Neural cell (in vitro differentiated cells): ENCODE results near the gene SLC28A3. TPM values are rescaled to one million over a fixed set of nuclear protein-coding genes. Genes with fewer than 3 reads are reported as not detected.

Source experiments
- H2AFZ ChIP-seq: fragments of 200-600, 300-800 bp; sonication (generic), shearing (Covaris generic); 2 replicates; pipeline ENCODE4 v1.6.0; 2014; ENCODE audit warnings: low read depth, mild to moderate bottlenecking, antibody characterized with exemption, low read length, moderate library complexity
- H3F3A ChIP-seq: fragments of 200-600 bp; shearing (Covaris generic); 2 replicates; pipeline ENCODE4 v1.6.1; 2016; ENCODE audit warnings: mild to moderate bottlenecking, moderate library complexity, mixed read lengths, antibody characterized with exemption, low read length; ENCODE audit not compliant: insufficient read depth, poor library complexity, severe bottlenecking
- H3K27ac ChIP-seq: fragments of 200-600, 300-800 bp; sonication (generic), shearing (Covaris generic); 2 replicates; pipeline ENCODE4 v1.5.1; 2014; ENCODE audit warnings: mild to moderate bottlenecking, low read length, moderate library complexity
- H3K27me3 ChIP-seq: fragments of 300-800, 200-600 bp; sonication (generic), shearing (Covaris generic); 2 replicates; pipeline ENCODE4 v1.6.0; 2014; ENCODE audit warnings: mild to moderate bottlenecking, low read depth, low read length, moderate library complexity; ENCODE audit not compliant: insufficient read depth
- H3K36me3 ChIP-seq: fragments of 300-800, 200-600 bp; sonication (generic), shearing (Covaris generic); 2 replicates; pipeline ENCODE4 v1.5.1; 2014; ENCODE audit warnings: mild to moderate bottlenecking, antibody characterized with exemption, low read length, moderate library complexity; ENCODE audit not compliant: insufficient read depth
- H3K4me2 ChIP-seq: fragments of 300-800, 200-600 bp; sonication (generic), shearing (Covaris generic); 2 replicates; pipeline ENCODE4 v1.6.0; 2014; ENCODE audit warnings: mild to moderate bottlenecking, low read length
- H3K4me3 ChIP-seq: fragments of 300-800, 200-600 bp; sonication (generic), shearing (Covaris generic); 2 replicates; pipeline ENCODE4 v1.5.1; 2014; ENCODE audit warnings: mild to moderate bottlenecking, low read length, moderate library complexity
- H3K79me2 ChIP-seq: fragments of 200-600 bp; shearing (Covaris generic); replicated peaks from 2 replicates; pipeline ENCODE4 v1.6.0; 2014; ENCODE audit warnings: mild to moderate bottlenecking, low read length, moderate library complexity; ENCODE audit not compliant: insufficient read depth
- H3K9ac ChIP-seq: fragments of 300-800, 200-600 bp; sonication (generic), shearing (Covaris generic); 2 replicates; pipeline ENCODE4 v1.6.1; 2016; ENCODE audit warnings: mild to moderate bottlenecking, low read length, mixed read lengths
- H3K9me2 ChIP-seq: fragments of 200-600 bp; shearing (Covaris generic); 2 replicates; pipeline ENCODE4 v1.6.1; 2016; ENCODE audit warnings: mild to moderate bottlenecking, low read length, mixed read lengths; ENCODE audit not compliant: insufficient read depth
- H3K9me3 ChIP-seq: fragments of 200-600, 300-800 bp; sonication (generic), shearing (Covaris generic); 2 replicates; pipeline ENCODE4 v1.6.1; 2016; ENCODE audit warnings: mild to moderate bottlenecking, mixed run types, low read length, moderate library complexity, mixed read lengths
- H4K20me1 ChIP-seq: fragments of 200-600 bp; shearing (Covaris generic); 2 replicates; pipeline ENCODE4 v1.6.1; 2016; ENCODE audit warnings: mild to moderate bottlenecking, mixed run types; ENCODE audit not compliant: insufficient read depth
- EP300 ChIP-seq: fragments of 450-650 bp; conservative IDR thresholded peaks from 2 replicates; pipeline ENCODE4 v1.6.1; 2014; ENCODE audit warnings: antibody characterized with exemption, mild to moderate bottlenecking, moderate library complexity; ENCODE audit not compliant: poor library complexity, severe bottlenecking
- EZH2 ChIP-seq: fragments of 200-600, 300-800 bp; shearing (Covaris generic), sonication (generic); IDR thresholded peaks from 2 replicates; pipeline ENCODE4 v1.6.1; 2014; ENCODE audit warnings: antibody characterized with exemption, low read length, borderline replicate concordance, mild to moderate bottlenecking; ENCODE audit not compliant: insufficient read depth, poor library complexity, severe bottlenecking
- MXI1 ChIP-seq: fragments of 450-650 bp; conservative IDR thresholded peaks from 2 replicates; pipeline ENCODE4 v1.6.1; 2014; ENCODE audit warnings: antibody characterized with exemption, mild to moderate bottlenecking; ENCODE audit not compliant: poor library complexity, severe bottlenecking
- POLR2AphosphoS5 ChIP-seq: IDR thresholded peaks from 2 replicates; pipeline ENCODE4 v1.6.1; 2012
- RAD21 ChIP-seq: fragments of 450-650 bp; conservative IDR thresholded peaks from 2 replicates; pipeline ENCODE4 v1.6.1; 2014; ENCODE audit warnings: antibody characterized with exemption, mild to moderate bottlenecking, moderate library complexity
- SMC3 ChIP-seq: fragments of 450-650 bp; conservative IDR thresholded peaks from 2 replicates; pipeline ENCODE4 v1.6.1; 2014; ENCODE audit warnings: antibody characterized with exemption, mild to moderate bottlenecking, moderate library complexity; ENCODE audit not compliant: poor library complexity
- TAF1 ChIP-seq: IDR thresholded peaks from 2 replicates; pipeline ENCODE4 v1.6.1; 2012; ENCODE audit warnings: low read depth
- polyA plus RNA-seq: library from polyadenylated mRNA; depleted of rRNA; stranded (reverse); fragments of >200 nt; gene quantifications from 2 replicates; pipeline ENCODE4 v1.2.3, GENCODE V29; 2014
- TF ChIP-seq, protein P1 (sequence below): IDR thresholded peaks from 2 replicates; pipeline ENCODE4 v1.6.1; 2012; ENCODE audit warnings: borderline replicate concordance
- TF ChIP-seq, protein P2 (sequence below): fragments of 450-650 bp; IDR thresholded peaks from 2 replicates; pipeline ENCODE4 v1.5.1; 2014; ENCODE audit warnings: antibody characterized with exemption, mild to moderate bottlenecking, moderate library complexity; ENCODE audit not compliant: poor library complexity, severe bottlenecking

The SLC28A3 gene
- polyA plus RNA-seq, 1 donor from 2014 or later: not detected

DNA sequence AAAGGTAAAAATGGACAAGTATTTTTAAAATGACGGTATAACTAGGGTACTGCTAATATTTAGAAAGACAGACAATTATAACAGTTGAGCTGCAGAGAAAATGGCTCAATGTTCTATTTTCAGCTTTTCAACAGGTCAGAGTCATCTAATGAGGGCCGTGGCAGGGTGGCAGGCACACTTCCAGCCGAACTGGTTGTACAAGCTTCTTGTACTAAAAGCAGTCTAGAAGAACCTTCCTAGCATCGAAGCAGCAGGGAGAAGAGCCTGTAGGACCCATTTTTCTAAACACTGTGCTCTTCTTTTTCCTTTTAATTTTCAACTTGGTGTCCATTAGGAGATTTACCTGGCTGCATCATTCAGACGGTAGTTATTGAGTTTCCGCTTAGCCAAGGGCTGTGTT is 85.6 kb downstream of the SLC28A3 start:
- peak overlapping the region; percentile 17 for H3K27ac ChIP-seq
- no peak overlapping the region for H3K4me2 ChIP-seq
- no peaks in the 10 kb centered on the region for H3K9me2 ChIP-seq
- H2AFZ ChIP-seq: no peak overlapping the region
- TF ChIP-seq TAF1: no peak
- no peak for TF ChIP-seq SMC3
- TF ChIP-seq, protein P1, sequence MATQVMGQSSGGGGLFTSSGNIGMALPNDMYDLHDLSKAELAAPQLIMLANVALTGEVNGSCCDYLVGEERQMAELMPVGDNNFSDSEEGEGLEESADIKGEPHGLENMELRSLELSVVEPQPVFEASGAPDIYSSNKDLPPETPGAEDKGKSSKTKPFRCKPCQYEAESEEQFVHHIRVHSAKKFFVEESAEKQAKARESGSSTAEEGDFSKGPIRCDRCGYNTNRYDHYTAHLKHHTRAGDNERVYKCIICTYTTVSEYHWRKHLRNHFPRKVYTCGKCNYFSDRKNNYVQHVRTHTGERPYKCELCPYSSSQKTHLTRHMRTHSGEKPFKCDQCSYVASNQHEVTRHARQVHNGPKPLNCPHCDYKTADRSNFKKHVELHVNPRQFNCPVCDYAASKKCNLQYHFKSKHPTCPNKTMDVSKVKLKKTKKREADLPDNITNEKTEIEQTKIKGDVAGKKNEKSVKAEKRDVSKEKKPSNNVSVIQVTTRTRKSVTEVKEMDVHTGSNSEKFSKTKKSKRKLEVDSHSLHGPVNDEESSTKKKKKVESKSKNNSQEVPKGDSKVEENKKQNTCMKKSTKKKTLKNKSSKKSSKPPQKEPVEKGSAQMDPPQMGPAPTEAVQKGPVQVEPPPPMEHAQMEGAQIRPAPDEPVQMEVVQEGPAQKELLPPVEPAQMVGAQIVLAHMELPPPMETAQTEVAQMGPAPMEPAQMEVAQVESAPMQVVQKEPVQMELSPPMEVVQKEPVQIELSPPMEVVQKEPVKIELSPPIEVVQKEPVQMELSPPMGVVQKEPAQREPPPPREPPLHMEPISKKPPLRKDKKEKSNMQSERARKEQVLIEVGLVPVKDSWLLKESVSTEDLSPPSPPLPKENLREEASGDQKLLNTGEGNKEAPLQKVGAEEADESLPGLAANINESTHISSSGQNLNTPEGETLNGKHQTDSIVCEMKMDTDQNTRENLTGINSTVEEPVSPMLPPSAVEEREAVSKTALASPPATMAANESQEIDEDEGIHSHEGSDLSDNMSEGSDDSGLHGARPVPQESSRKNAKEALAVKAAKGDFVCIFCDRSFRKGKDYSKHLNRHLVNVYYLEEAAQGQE: no peak
- no peak for TF ChIP-seq POLR2AphosphoS5
- TF ChIP-seq, protein P2, sequence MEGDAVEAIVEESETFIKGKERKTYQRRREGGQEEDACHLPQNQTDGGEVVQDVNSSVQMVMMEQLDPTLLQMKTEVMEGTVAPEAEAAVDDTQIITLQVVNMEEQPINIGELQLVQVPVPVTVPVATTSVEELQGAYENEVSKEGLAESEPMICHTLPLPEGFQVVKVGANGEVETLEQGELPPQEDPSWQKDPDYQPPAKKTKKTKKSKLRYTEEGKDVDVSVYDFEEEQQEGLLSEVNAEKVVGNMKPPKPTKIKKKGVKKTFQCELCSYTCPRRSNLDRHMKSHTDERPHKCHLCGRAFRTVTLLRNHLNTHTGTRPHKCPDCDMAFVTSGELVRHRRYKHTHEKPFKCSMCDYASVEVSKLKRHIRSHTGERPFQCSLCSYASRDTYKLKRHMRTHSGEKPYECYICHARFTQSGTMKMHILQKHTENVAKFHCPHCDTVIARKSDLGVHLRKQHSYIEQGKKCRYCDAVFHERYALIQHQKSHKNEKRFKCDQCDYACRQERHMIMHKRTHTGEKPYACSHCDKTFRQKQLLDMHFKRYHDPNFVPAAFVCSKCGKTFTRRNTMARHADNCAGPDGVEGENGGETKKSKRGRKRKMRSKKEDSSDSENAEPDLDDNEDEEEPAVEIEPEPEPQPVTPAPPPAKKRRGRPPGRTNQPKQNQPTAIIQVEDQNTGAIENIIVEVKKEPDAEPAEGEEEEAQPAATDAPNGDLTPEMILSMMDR: no peak
- no peak for TF ChIP-seq EP300
- no peak for TF ChIP-seq EZH2
- TF ChIP-seq RAD21: no peak
- TF ChIP-seq MXI1: no peak
- H3K9ac ChIP-seq: no peak overlapping the region
- H4K20me1 ChIP-seq: no peaks in the 10 kb centered on the region
- no peaks in the 10 kb centered on the region for H3F3A ChIP-seq
- H3K79me2 ChIP-seq: no peaks in the 10 kb centered on the region
- H3K9me3 ChIP-seq: no peaks in the 10 kb centered on the region
- H3K36me3 ChIP-seq: no peaks in the 10 kb centered on the region
- H3K4me3 ChIP-seq: no peak overlapping the region
- no peaks in the 10 kb centered on the region for H3K27me3 ChIP-seq

DNA sequence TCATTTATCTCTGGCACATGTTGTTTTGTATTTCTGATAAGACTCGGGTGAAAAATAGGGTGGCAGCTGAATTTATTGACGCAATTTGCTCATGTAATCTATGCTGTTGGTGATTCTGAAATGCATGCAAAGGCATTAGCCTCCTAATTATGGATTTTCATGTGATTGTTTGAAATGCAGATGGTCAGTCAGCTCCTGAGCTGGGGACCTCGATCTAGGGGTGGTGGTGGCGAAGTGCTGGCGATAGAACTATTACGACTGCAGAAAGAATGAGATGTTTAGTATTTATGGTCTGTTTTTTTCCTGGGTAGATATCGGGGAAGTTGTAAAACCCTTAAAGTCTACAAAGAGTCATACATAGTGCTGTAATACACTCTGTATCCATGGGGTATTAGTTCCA is 88.6 kb downstream of the SLC28A3 start:
- no peak overlapping the region for H3K9ac ChIP-seq
- no peaks in the 10 kb centered on the region for H3K79me2 ChIP-seq
- no peak overlapping the region for H3K4me2 ChIP-seq
- no peaks in the 10 kb centered on the region for H3F3A ChIP-seq
- no peaks in the 10 kb centered on the region for H4K20me1 ChIP-seq
- TF ChIP-seq, protein P1: no peak
- no peak for TF ChIP-seq POLR2AphosphoS5
- TF ChIP-seq EP300: no peak
- no peak for TF ChIP-seq EZH2
- TF ChIP-seq, protein P2: no peak
- TF ChIP-seq MXI1: no peak
- TF ChIP-seq TAF1: no peak
- no peak for TF ChIP-seq SMC3
- no peak for TF ChIP-seq RAD21
- H3K36me3 ChIP-seq: no peaks in the 10 kb centered on the region
- H3K9me2 ChIP-seq: no peaks in the 10 kb centered on the region
- no peak overlapping the region for H2AFZ ChIP-seq
- no peaks in the 10 kb centered on the region for H3K9me3 ChIP-seq
- H3K27me3 ChIP-seq: no peaks in the 10 kb centered on the region
- no peak overlapping the region for H3K4me3 ChIP-seq
- H3K27ac ChIP-seq: no peak overlapping the region
